Heart left ventricle (tissue), 16 donors: Measurements from ENCODE around the gene UBTD1. TPM values are rescaled to one million over a fixed set of nuclear protein-coding genes. Genes with fewer than 3 reads are reported as not detected.

ENCODE experiments used
- ATAC-seq, 4 donors: fragments of 200-7000 bp; cut with Tn5 transposase; one replicate each; pipeline ENCODE4 v1.9.1; 2020 to 2022; ENCODE audit warnings: moderate library complexity in 4 of 4, mild to moderate bottlenecking in 3 of 4, moderate number of reproducible peaks in 1 of 4
- DNase-seq, 5 donors: peaks; one replicate each; pipeline ENCODE4 v3.0.0-alpha.2; 2020
- H3K27ac ChIP-seq, 12 donors: fragments of 200-600 bp; sonication (generic) in 4 of 12; one replicate each; pipeline versions ENCODE4 v1.5.0 to v1.8.0; 2016 to 2022; ENCODE audit warnings: mild to moderate bottlenecking in 2 of 12
- H3K27me3 ChIP-seq, 9 donors: fragments of 200-600 bp; sonication (generic) in 2 of 9; one replicate each; pipeline versions ENCODE4 v1.5.1 to v1.8.0; 2016 to 2022; ENCODE audit warnings: mild to moderate bottlenecking in 3 of 9
- H3K36me3 ChIP-seq, 9 donors: fragments of 200-600 bp; sonication (generic) in 2 of 9; one replicate each; pipeline versions ENCODE4 v1.5.0 to v1.8.0; 2018 to 2022; ENCODE audit warnings: mild to moderate bottlenecking in 2 of 9
- H3K4me1 ChIP-seq, 12 donors: fragments of 200-600 bp; sonication (generic) in 4 of 12; one replicate each; pipeline versions ENCODE4 v1.5.0 to v1.8.0; 2016 to 2022; ENCODE audit warnings: mild to moderate bottlenecking in 3 of 12
- H3K4me3 ChIP-seq, 12 donors: fragments of 200-600 bp; sonication (generic) in 4 of 12; one replicate each; pipeline versions ENCODE4 v1.5.0 to v1.8.0; 2017 to 2022; ENCODE audit warnings: mild to moderate bottlenecking in 9 of 12, moderate library complexity in 4 of 12
- H3K9me3 ChIP-seq, 12 donors: fragments of 200-600 bp; sonication (generic) in 4 of 12; one replicate each; pipeline versions ENCODE4 v1.5.0 to v1.8.0; 2016 to 2022; ENCODE audit warnings: mild to moderate bottlenecking in 1 of 12
- POLR2A ChIP-seq, 2 donors: fragments of 450-650 bp; IDR thresholded peaks; one replicate each; pipeline ENCODE4 v1.6.1; 2017; ENCODE audit warnings: antibody characterized with exemption in 2 of 2, mild to moderate bottlenecking in 2 of 2, moderate library complexity in 2 of 2
- WGBS, 4 donors: extraction: QIAGEN DNeasy Blood & Tissue Kit in 2 of 4; methylation state at CpG; one replicate each; pipeline versions ENCODE4 v1.1.5 to v1.1.7; 2013 to 2018; 5-methylcytosine and 5-hydroxymethylcytosine counted together
- intact Hi-C, 10 donors: fragments of 100-400 bp; cut with DNase I; formaldehyde crosslinking; loops; one replicate each; pipeline versions ENCODE4 v1.11.1 to v1.14.2; 2022
- polyA plus RNA-seq, 2 donors: library from polyadenylated mRNA; stranded (reverse); fragments of 200-250 nt; gene quantifications; one replicate each; pipeline ENCODE4 v1.2.3, GENCODE V29; 2013
- total RNA-seq, 9 donors: library from RNA; depleted of rRNA in 2 of 9; stranded (reverse); fragments of >200 nt in 2 of 9; fragmentation: NEBNext Ultra II Directional in 3 of 9; extraction: Animal tissue kit (Norgen Biotek cat#: 25700) in 3 of 9; gene quantifications; one replicate each; pipeline versions ENCODE4 v1.1.0 to v1.2.4, GENCODE V29; 2016 to 2023
- TF ChIP-seq, protein P1 (sequence below), 12 donors: fragments of 200-600 bp; sonication (generic) in 4 of 12; IDR thresholded peaks; one replicate each; pipeline versions ENCODE4 v1.5.0 to v1.8.0; 2018 to 2022; ENCODE audit warnings: antibody characterized with exemption in 12 of 12, mild to moderate bottlenecking in 5 of 12
- donor health status: ischemic (EF 13 %, LVEDD 7.1; RV severe dilation, severe dysfunction).
- donor health status: healthy with polysubstance abuse.
- donor health status: DM: no; HTN: yes; CAD: no.
- donor health status: DM: no; HTN: no; CAD: no.
- donor health status: ischemic (EF 25% LVEDD 6.9; RV normal size, moderate dysfunction).
- donor health status: ischemic (EF 25% LVEDD 5.7; RV mildly dilated, moderate dysfunction).
- donor health status: healthy.
- donor health status: DM: yes; HTN: yes; CAD: no.
- donor health status: ischemic (EF 35%, LVEDD 5.7; RV mildly dilated, moderate dysfunction).
- donor health status: nonischemic (EF 11% LVEDD 7.7; RV severe dilation, severe dysfunction).
- donor health status: DM: yes; HTN: yes; CAD: no.
- donor health status: PGD.
- donor health status: ischemic (EF 29% LVEDD 5.4; RV normal size, mild dysfunction).
- donor health status: nonischemic (EF 23%, LVEDD 6.1; RV moderate dilation, normal function).

UBTD1 gene
- total and polyA plus RNA-seq, 11 donors = 18.2 to 49.7 (median 28.2) TPM

DNA sequence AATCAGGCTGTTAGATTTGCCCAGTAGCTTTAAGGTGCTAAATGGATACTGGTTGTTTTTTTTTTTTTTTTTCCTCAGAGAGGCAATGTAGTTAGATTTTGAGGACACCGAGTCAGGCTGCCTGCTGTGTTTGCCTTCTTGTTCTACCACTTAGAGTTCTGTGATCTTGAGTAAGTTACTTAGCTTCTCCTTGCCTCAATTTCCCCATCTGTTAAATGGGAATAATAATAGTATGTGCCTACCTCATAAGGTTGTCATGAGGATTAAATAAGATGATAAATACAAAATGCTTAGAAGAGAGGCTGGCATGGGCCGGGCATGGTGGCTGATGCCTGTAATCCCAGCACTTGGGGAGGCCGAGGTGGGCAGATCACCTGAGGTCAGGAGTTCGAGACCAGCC, 120.0 kb downstream of the UBTD1 start:
- Histone ChIP-seq H3K4me1 (no peaks in the 10 kb centered on the region), H3K9me3 (no peaks in the 10 kb centered on the region), H3K36me3 (peaks cover 0 to 19% (median 0%) of the 10 kb centered on the region in 9 donors), H3K4me3 (no peak overlapping the region), H3K27me3 (no peaks in the 10 kb centered on the region), H3K27ac (no peak overlapping the region)
- intact Hi-C loops = loop anchor here in 2 of 10 donors (10.0 kb wide), 1 partner anchor 214 kb away; the partner anchor contains the start of gene RRP12 (in 2 of the 2)
- DNase-seq = no peak
- WGBS, 4 donors = 92 to 98% (median 97%) methylated on average over 4 of the region's 4 CpGs
- TF ChIP-seq, protein P1, sequence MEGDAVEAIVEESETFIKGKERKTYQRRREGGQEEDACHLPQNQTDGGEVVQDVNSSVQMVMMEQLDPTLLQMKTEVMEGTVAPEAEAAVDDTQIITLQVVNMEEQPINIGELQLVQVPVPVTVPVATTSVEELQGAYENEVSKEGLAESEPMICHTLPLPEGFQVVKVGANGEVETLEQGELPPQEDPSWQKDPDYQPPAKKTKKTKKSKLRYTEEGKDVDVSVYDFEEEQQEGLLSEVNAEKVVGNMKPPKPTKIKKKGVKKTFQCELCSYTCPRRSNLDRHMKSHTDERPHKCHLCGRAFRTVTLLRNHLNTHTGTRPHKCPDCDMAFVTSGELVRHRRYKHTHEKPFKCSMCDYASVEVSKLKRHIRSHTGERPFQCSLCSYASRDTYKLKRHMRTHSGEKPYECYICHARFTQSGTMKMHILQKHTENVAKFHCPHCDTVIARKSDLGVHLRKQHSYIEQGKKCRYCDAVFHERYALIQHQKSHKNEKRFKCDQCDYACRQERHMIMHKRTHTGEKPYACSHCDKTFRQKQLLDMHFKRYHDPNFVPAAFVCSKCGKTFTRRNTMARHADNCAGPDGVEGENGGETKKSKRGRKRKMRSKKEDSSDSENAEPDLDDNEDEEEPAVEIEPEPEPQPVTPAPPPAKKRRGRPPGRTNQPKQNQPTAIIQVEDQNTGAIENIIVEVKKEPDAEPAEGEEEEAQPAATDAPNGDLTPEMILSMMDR (IDR thresholded peaks at IDR 0.05) = no peak
- TF ChIP-seq POLR2A (IDR thresholded peaks at IDR 0.05) = no peak
- ATAC-seq = no peak

Other genes starting within 250 kb of the UBTD1 start
- 1 to 10 TPM; 3.0 to 7.4 (median 4.1) TPM for gene ARHGAP19, start 206.3 kb upstream of the UBTD1 start, total RNA-seq
- gene ARHGAP19, start 206.3 kb upstream of the UBTD1 start, polyA plus RNA-seq = 1 to 10 TPM; 1.1 to 2.7 TPM
- 1 to 10 TPM; 2.0 to 5.2 (median 4.4) TPM for gene FRAT1, start 179.7 kb upstream of the UBTD1 start, total RNA-seq
- 1 to 10 TPM; 1.1 to 2.0 TPM for gene FRAT1, start 179.7 kb upstream of the UBTD1 start, polyA plus RNA-seq
- 10 to 100 TPM in 1 of 9 donors, 1 to 10 TPM in 8; 4.4 to 12.4 (median 7.5) TPM for gene FRAT2, start 164.2 kb upstream of the UBTD1 start, total RNA-seq
- 1 to 10 TPM; 3.4 to 4.6 TPM for gene FRAT2, start 164.2 kb upstream of the UBTD1 start, polyA plus RNA-seq
- gene RRP12, start 97.6 kb upstream of the UBTD1 start, total RNA-seq = 10 to 100 TPM in 8 of 9 donors, 1 to 10 TPM in 1; 6.0 to 34.1 (median 18.3) TPM
- gene RRP12, start 97.6 kb upstream of the UBTD1 start, polyA plus RNA-seq = 10 to 100 TPM; 32.7 to 61.2 TPM
- 100 to 1,000 TPM; 204 to 343 (median 250) TPM for gene PGAM1, start 72.7 kb upstream of the UBTD1 start, total RNA-seq
- gene PGAM1, start 72.7 kb upstream of the UBTD1 start, polyA plus RNA-seq = 100 to 1,000 TPM in 1 of 2 donors, 10 to 100 TPM in 1; 41.6 to 436 TPM
- gene EXOSC1, start 52.9 kb upstream of the UBTD1 start, total RNA-seq = 10 to 100 TPM; 14.8 to 24.6 (median 16.9) TPM
- gene EXOSC1, start 52.9 kb upstream of the UBTD1 start, polyA plus RNA-seq = 10 to 100 TPM; 26.0 to 34.5 TPM
- gene ZDHHC16, start 52.7 kb upstream of the UBTD1 start, total RNA-seq = 10 to 100 TPM; 16.2 to 36.8 (median 25.2) TPM
- 10 to 100 TPM; 21.3 to 59.5 TPM for gene ZDHHC16, start 52.7 kb upstream of the UBTD1 start, polyA plus RNA-seq
- gene MMS19, start 502 bp upstream of the UBTD1 start, total RNA-seq = 10 to 100 TPM; 30.2 to 63.5 (median 48.1) TPM
- 10 to 100 TPM; 43.9 to 52.0 TPM for gene MMS19, start 502 bp upstream of the UBTD1 start, polyA plus RNA-seq
- 1,000 to 10,000 TPM in 1 of 9 donors, 100 to 1,000 TPM in 6, 10 to 100 TPM in 2; 56.7 to 2,367 (median 517) TPM for gene ANKRD2, start 73.9 kb downstream of the UBTD1 start, total RNA-seq
- 100 to 1,000 TPM; 450 to 857 TPM for gene ANKRD2, start 73.9 kb downstream of the UBTD1 start, polyA plus RNA-seq
- 10 to 100 TPM in 8 of 9 donors, 1 to 10 TPM in 1; 7.5 to 82.6 (median 19.2) TPM for gene HOGA1, start 85.5 kb downstream of the UBTD1 start, total RNA-seq
- gene HOGA1, start 85.5 kb downstream of the UBTD1 start, polyA plus RNA-seq = 10 to 100 TPM; 35.2 to 73.4 TPM
- gene C10orf62, start 90.8 kb downstream of the UBTD1 start, total RNA-seq = 1 to 10 TPM in 2 of 9 donors, under 1 TPM in 7; 0.24 to 2.1 (median 0.58) TPM
- gene C10orf62, start 90.8 kb downstream of the UBTD1 start, polyA plus RNA-seq = 1 to 10 TPM; 1.3 to 1.8 TPM
- 10 to 100 TPM in 6 of 9 donors, 1 to 10 TPM in 3; 7.2 to 21.0 (median 10.8) TPM for gene MORN4, start 134.6 kb downstream of the UBTD1 start, total RNA-seq
- gene MORN4, start 134.6 kb downstream of the UBTD1 start, polyA plus RNA-seq = 10 to 100 TPM; 16.1 to 31.7 TPM
- gene PI4K2A, start 141.7 kb downstream of the UBTD1 start, total RNA-seq = 10 to 100 TPM; 10.4 to 24.2 (median 17.3) TPM
- 10 to 100 TPM in 1 of 2 donors, 1 to 10 TPM in 1; 5.6 to 36.8 TPM for gene PI4K2A, start 141.7 kb downstream of the UBTD1 start, polyA plus RNA-seq
- 10 to 100 TPM in 4 of 9 donors, 1 to 10 TPM in 5; 7.0 to 13.0 (median 9.9) TPM for gene AVPI1, start 188.3 kb downstream of the UBTD1 start, total RNA-seq
- gene AVPI1, start 188.3 kb downstream of the UBTD1 start, polyA plus RNA-seq = 10 to 100 TPM in 1 of 2 donors, 1 to 10 TPM in 1; 6.6 to 38.6 TPM
- 10 to 100 TPM in 2 of 9 donors, 1 to 10 TPM in 7; 4.4 to 17.2 (median 6.8) TPM for gene MARVELD1, start 214.8 kb downstream of the UBTD1 start, total RNA-seq
- 10 to 100 TPM in 1 of 2 donors, 1 to 10 TPM in 1; 3.0 to 10.1 TPM for gene MARVELD1, start 214.8 kb downstream of the UBTD1 start, polyA plus RNA-seq
- 10 to 100 TPM in 8 of 9 donors, 1 to 10 TPM in 1; 7.3 to 16.1 (median 13.1) TPM for gene ZFYVE27, start 238.2 kb downstream of the UBTD1 start, total RNA-seq
- 10 to 100 TPM in 1 of 2 donors, 1 to 10 TPM in 1; 9.5 to 28.5 TPM for gene ZFYVE27, start 238.2 kb downstream of the UBTD1 start, polyA plus RNA-seq